Lower leg skin (tissue), 4 donors: ENCODE data around the gene NFIX. TPM values are rescaled to one million over a fixed set of nuclear protein-coding genes. Genes with fewer than 3 reads are reported as not detected.
"Not testable (repeated sequence)": the region's sequence is repeated elsewhere in the genome, so short reads cannot be mapped to it uniquely, and the experiment has no call there.

Experiments used
- DNase-seq, 2 donors: peaks; one replicate each; pipeline ENCODE4 v3.0.0-alpha.2; 2019; ENCODE audit warnings: low spot score in 2 of 2
- H3K4me3 ChIP-seq: fragments of 200-600 bp; sonication (generic); 2 replicates; pipeline ENCODE4 v1.5.1; 2017; ENCODE audit warnings: mild to moderate bottlenecking, low read depth; ENCODE audit not compliant: poor library complexity, severe bottlenecking
- CTCF ChIP-seq, 3 donors: fragments of 450-650 bp; IDR thresholded peaks; one replicate each; pipeline ENCODE4 v1.5.1; 2016; ENCODE audit warnings: antibody characterized with exemption in 3 of 3, mild to moderate bottlenecking in 3 of 3, moderate library complexity in 2 of 3
- POLR2A ChIP-seq, 2 donors: fragments of 450-650 bp; IDR thresholded peaks; one replicate each; pipeline ENCODE4 v1.6.1; 2016 to 2017; ENCODE audit warnings: antibody characterized with exemption in 2 of 2, mild to moderate bottlenecking in 1 of 2, moderate library complexity in 1 of 2
- WGBS, 2 donors: methylation state at CpG; one replicate each; pipeline ENCODE4 v1.1.5; 2018; 5-methylcytosine and 5-hydroxymethylcytosine counted together
- intact Hi-C: fragments of 100-400 bp; cut with DNase I; formaldehyde crosslinking; loops from one replicate; pipeline ENCODE4 v1.15.0; 2023; ENCODE audit warnings: low total_unique reads
- total RNA-seq, 4 donors: library from RNA; depleted of rRNA; stranded (reverse); fragments of >200 nt; gene quantifications; one replicate each; pipeline ENCODE4 v1.1.0, GENCODE V29; 2016

The NFIX gene
- total RNA-seq, 4 donors from 2014 or later, result 119 to 177 (median 136) TPM

GRCh38 chr19:12953138-12953798 lies 42.0 kb upstream of the NFIX start:
- TF ChIP-seq POLR2A (IDR thresholded peaks at IDR 0.05), result no peak
- TF ChIP-seq CTCF (IDR thresholded peaks at IDR 0.05), result no peak
- intact Hi-C loops, result no loop called here
- no peak for DNase-seq
- 49 to 60% methylated on average over 11 of the region's 11 CpGs for WGBS, 2 donors
- H3K4me3 ChIP-seq, result no peak overlapping the region

- H3K4me3 ChIP-seq, result no peak overlapping the region
- intact Hi-C loops, result no loop called here
- TF ChIP-seq POLR2A (IDR thresholded peaks at IDR 0.05), result no peak
- TF ChIP-seq CTCF (IDR thresholded peaks at IDR 0.05), result no peak
- 38 to 52% methylated on average over 12 of the region's 12 CpGs for WGBS, 2 donors
- no peak for DNase-seq
Observed at GRCh38 chr19:12953799-12954611, 41.3 kb upstream of the NFIX start.

- intact Hi-C loops, result no loop called here
Observed at GRCh38 chr19:12954612-12954962, 40.7 kb upstream of the NFIX start.

GRCh38 chr19:12955575-12955974 lies 39.7 kb upstream of the NFIX start:
- H3K4me3 ChIP-seq, intact Hi-C loops, DNase-seq: not testable (repeated sequence)
- 86 to 91% methylated on average over 9 of the region's 9 CpGs for WGBS, 2 donors

More at GRCh38 chr19:12954612-12954962, 40.7 kb upstream of the NFIX start:
- TF ChIP-seq POLR2A (IDR thresholded peaks at IDR 0.05) (no peak), CTCF (IDR thresholded peaks at IDR 0.05) (no peak)
- 22 to 25% methylated on average over 1 of the region's 1 CpG for WGBS, 2 donors
- no peak for DNase-seq
- no peak overlapping the region for H3K4me3 ChIP-seq

- H3K4me3 ChIP-seq, result no peak overlapping the region
- intact Hi-C loops, result no loop called here
Observed at GRCh38 chr19:12955996-12956395, 39.3 kb upstream of the NFIX start.

More at GRCh38 chr19:12955996-12956395, 39.3 kb upstream of the NFIX start:
- TF ChIP-seq CTCF (IDR thresholded peaks at IDR 0.05), result no peak
- TF ChIP-seq POLR2A (IDR thresholded peaks at IDR 0.05), result no peak
- no peak for DNase-seq
- 51 to 56% methylated on average over 12 of the region's 12 CpGs for WGBS, 2 donors
